GM21723 (cell line): ENCODE data around the gene ATXN8OS.
"Not testable (repeated sequence)": the region's sequence is repeated elsewhere in the genome, so short reads cannot be mapped to it uniquely, and the experiment has no call there.

Experiments used
- ATAC-seq: cut with Tn5 transposase; IDR thresholded peaks from one replicate; pipeline ENCODE4 v1.9.1; 2021; ENCODE audit warnings: mild to moderate bottlenecking, moderate library complexity; ENCODE audit not compliant: unreplicated experiment

The ATXN8OS gene

DNA sequence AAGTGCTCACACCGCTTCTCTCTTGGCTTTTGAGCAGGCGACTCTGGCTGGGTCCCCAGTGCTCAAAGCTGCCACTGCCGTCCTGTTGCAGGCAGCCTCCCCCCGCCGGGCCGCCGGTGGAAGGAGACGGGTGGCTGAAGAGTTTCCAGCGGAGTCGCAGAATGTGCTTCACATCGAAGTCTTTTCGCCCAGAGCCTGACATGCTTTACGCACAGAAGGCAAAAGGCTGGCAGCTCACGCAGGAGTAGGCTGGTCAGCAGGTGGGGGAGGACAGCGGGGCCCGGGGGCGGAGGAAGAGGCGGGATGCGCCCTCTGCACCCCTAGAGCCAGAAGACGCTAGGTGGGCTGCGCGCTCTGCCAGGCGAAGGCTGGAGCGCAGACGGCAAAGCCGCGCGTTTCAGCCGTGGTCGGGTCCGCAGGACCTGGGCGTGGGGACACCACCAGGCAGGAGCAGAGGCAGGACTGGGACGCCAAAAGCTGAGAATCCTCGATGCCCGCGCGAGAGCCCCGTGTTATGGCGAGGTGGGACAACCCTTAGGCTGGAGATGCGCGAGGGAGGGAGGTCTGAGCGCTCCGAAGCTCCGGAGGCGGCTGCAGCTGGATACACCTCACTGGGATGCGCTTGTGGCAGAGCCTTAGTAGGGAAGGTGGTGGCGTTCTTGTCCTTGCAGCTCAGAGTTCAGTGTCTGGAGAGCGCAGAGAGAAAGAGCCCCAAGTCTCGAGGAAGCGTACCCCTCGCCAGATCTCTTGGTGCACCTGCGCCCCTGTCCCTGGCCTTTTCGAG, at the start of gene ATXN8OS:
ATXN8OS (plus strand) TSS at position 329 of the 784 bp plus-strand sequence.
- no peak for ATAC-seq

- no peak for ATAC-seq
Observed at GRCh38 chr13:70080012-70080411, 27.6 kb upstream of the ATXN8OS start.

- no peak for ATAC-seq
Observed at GRCh38 chr13:70087247-70087646, 20.4 kb upstream of the ATXN8OS start.

DNA sequence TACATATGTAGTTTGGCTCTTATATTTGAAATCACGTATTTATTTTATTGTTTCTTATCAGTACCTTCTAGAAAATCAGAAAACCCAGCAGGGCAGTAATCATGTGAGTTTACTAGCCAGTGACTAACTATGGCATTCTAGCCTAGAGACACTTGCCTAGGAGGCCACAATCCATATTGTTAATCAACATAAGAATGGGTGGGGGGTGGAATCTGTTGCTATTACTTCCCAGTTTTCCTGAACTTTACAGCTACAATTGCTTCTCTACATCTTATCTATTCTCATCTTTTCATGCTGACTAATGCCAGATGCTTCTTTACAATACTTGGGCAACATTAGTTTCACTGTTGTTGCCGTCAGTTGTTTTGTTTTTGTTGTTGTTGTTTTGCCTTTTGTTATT, 18.7 kb upstream of the ATXN8OS start:
- no peak for ATAC-seq

GRCh38 chr13:70090036-70090723, 17.4 kb upstream of the ATXN8OS start:
- ATAC-seq, result no peak

- ATAC-seq, result no peak
Observed at GRCh38 chr13:70098669-70099068, 9.0 kb upstream of the ATXN8OS start.

GRCh38 chr13:70104481-70104880, 3.1 kb upstream of the ATXN8OS start:
- no peak for ATAC-seq

DNA sequence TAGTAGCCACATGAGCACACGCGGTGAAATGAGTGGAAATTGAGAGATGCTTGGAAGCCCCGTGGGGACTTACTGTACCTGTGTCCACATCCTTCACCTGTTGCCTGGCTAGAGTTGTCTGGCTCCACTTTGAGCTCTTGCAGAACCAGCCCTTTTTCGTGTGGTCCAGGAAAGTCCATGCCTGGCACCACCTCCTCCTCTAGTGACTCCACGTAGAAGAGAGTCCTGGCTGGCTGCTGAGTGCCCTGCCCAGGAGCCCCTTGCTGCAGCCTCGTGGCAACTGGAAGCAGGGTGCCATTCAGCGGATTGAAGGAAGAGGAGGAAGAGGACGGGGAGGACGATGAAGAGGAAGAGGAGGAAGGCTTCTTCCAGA, 515 bp upstream of the ATXN8OS start:
- ATAC-seq, result no peak

- ATAC-seq, result no peak
Observed at GRCh38 chr13:70108356-70109105, 905 bp downstream of the ATXN8OS start, which contains the start of gene KLHL1. Gene KLHL1 (minus strand): TSS chr13:70108452. CDS start chr13:70107699, 753 bp downstream.

DNA sequence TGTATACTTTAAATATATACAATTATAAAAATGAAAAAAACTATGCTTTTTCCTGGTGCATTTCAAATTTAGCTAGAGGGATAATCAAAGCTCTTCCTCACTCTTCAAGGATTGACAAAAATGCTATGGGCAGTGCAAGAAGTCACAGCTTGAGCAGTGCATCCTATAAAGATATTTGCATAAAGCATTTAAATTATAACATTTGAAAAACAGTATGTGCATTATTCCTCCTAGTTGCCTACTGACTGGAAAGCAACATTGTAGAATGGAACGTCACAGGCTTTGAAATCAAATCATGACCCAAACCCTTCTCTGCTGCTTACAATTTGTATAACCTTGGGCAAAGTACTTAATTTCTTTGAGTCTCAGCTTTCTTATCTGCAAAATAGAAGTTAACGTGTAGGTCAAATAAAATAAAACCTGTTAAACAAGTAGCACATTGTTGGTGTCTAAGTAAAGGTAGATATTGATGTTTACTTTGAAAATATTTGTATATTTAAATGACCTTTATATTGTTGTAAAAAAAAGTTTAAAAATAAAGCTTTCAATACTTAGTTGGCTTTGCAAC, 9.8 kb downstream of the ATXN8OS start:
- no peak for ATAC-seq

DNA sequence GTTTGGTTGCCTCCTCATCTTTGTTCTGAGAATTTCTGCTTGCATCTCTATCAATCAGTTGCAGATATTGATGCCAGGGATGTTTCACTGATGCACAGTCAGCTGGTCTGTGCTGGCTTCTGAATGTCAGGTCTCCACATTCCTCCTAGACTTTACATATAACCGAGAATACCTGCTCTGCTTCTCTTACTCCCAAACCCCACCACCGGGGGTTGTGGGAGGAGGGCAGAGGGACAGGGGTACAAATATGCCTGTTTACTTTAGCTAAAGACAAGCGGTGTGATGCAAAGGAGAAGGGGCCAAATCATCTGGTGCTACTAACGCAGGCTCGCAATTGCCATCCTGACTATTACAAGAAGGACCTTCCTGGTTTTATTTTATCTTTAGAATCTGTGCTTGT, 18.1 kb downstream of the ATXN8OS start:
- ATAC-seq, result no peak

GRCh38 chr13:70128098-70128497, 20.5 kb downstream of the ATXN8OS start:
- ATAC-seq, result no peak

- not testable (repeated sequence) for ATAC-seq
Observed at GRCh38 chr13:70142658-70143057, 35.0 kb downstream of the ATXN8OS start.

- ATAC-seq, result no peak
Observed at GRCh38 chr13:70162141-70162540, 54.5 kb downstream of the ATXN8OS start.

GRCh38 chr13:70170689-70171088, 63.1 kb downstream of the ATXN8OS start:
- ATAC-seq, result no peak

- no peak for ATAC-seq
Observed at GRCh38 chr13:70171151-70171550, 63.5 kb downstream of the ATXN8OS start.

DNA sequence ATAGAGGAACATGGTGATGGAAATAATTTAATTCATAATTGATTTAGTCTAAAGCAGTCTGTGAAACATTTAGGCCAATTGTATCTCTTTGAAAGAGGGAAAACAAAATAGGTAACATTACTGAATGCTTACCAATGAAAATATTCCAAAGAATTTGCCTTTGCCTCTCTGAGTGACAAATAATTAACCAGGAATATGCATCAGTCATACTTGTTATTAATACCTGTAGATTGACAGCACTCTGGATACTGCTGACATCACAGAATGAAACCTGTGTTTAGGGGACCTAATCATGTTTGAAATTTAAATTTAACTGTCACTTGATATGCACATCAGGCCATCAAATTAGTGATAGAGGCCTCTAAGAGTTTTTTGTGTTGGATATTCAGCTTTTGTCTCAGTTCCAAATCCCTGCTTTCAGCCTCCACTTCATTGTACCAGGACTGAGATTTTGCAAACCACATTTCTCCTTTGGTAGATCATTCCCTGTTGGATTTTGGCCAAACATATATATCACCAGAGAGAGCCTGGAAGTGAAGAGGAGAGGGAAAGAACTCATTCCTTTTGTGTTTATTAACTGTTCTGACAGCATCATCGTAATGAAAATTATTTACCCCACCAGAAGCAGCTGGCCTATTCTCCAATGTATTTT, 65.4 kb downstream of the ATXN8OS start:
- no peak for ATAC-seq

- ATAC-seq, result no peak
Observed at GRCh38 chr13:70173598-70173959, 66.0 kb downstream of the ATXN8OS start.

DNA sequence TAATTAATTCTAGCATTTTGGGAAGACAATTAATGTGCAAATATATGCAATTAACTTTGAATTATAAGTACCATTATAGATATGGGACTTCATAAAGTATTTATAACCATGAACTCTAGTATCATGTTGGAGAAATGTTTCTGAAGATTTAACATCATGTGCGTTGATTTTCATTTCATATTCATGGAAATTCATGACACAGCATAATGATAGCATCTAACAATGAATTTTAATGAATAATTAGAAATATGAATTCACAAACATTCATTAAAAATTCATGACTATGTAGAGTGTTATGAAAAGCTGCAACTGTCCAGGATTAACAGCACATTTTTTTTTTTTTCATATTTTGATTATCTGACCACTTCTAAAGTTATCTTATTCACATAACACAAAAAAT, 70.7 kb downstream of the ATXN8OS start:
- ATAC-seq, result no peak
